ENCODE measurements around the gene ILKAP.

ILKAP gene

GRCh38 chr2:238128061-238128440, 75.4 kb downstream of the ILKAP start:
- H3K4me1 Mint-ChIP-seq: no peaks in the 10 kb centered on the region

GRCh38 chr2:238127165-238128060, 76.1 kb downstream of the ILKAP start:
- H3K27me3 Mint-ChIP-seq: no peaks in the 10 kb centered on the region
- no peak overlapping the region for H3K4me3 Mint-ChIP-seq
- no peaks in the 10 kb centered on the region for H3K36me3 Mint-ChIP-seq (ENCODE audit: insufficient read depth)
- H3K9me3 Mint-ChIP-seq: no peaks in the 10 kb centered on the region
- ATAC-seq (replicated peaks; ENCODE audit: extremely low read depth, poor library complexity, severe bottlenecking) (no peak), DNase-seq (ENCODE audit: low spot score in 2 of 2) (no peak)
- H3K4me1 Mint-ChIP-seq: no peaks in the 10 kb centered on the region
- H3K27ac Mint-ChIP-seq (ENCODE audit: low read depth): no peak overlapping the region

More at GRCh38 chr2:238128061-238128440, 75.4 kb downstream of the ILKAP start:
- no peaks in the 10 kb centered on the region for H3K9me3 Mint-ChIP-seq
- ATAC-seq (replicated peaks; ENCODE audit: extremely low read depth, poor library complexity, severe bottlenecking) (no peak), DNase-seq (ENCODE audit: low spot score in 2 of 2) (no peak)
- H3K27me3 Mint-ChIP-seq: no peaks in the 10 kb centered on the region
- H3K27ac Mint-ChIP-seq (ENCODE audit: low read depth): no peak overlapping the region
- H3K36me3 Mint-ChIP-seq (ENCODE audit: insufficient read depth): no peaks in the 10 kb centered on the region
- no peak overlapping the region for H3K4me3 Mint-ChIP-seq

GRCh38 chr2:238126775-238127164, 76.7 kb downstream of the ILKAP start:
- Mint-ChIP-seq H3K4me3 (no peak overlapping the region), H3K27me3 (no peaks in the 10 kb centered on the region), H3K9me3 (no peaks in the 10 kb centered on the region), H3K27ac (ENCODE audit: low read depth) (no peak overlapping the region), H3K36me3 (ENCODE audit: insufficient read depth) (no peaks in the 10 kb centered on the region), H3K4me1 (no peaks in the 10 kb centered on the region)
- DNase-seq (ENCODE audit: low spot score in 2 of 2) (no peak), ATAC-seq (replicated peaks; ENCODE audit: extremely low read depth, poor library complexity, severe bottlenecking) (no peak)

GRCh38 chr2:238126338-238126737, 77.2 kb downstream of the ILKAP start:
- DNase-seq (ENCODE audit: low spot score in 2 of 2) (no peak), ATAC-seq (replicated peaks; ENCODE audit: extremely low read depth, poor library complexity, severe bottlenecking) (no peak)
- Mint-ChIP-seq H3K9me3 (no peaks in the 10 kb centered on the region), H3K4me3 (no peak overlapping the region), H3K36me3 (ENCODE audit: insufficient read depth) (no peaks in the 10 kb centered on the region), H3K4me1 (no peaks in the 10 kb centered on the region), H3K27me3 (no peaks in the 10 kb centered on the region), H3K27ac (ENCODE audit: low read depth) (no peak overlapping the region)

- ATAC-seq (replicated peaks; ENCODE audit: extremely low read depth, poor library complexity, severe bottlenecking) (no peak), DNase-seq (ENCODE audit: low spot score in 2 of 2) (no peak)
- Mint-ChIP-seq H3K27me3 (no peaks in the 10 kb centered on the region), H3K4me3 (no peak overlapping the region), H3K9me3 (no peaks in the 10 kb centered on the region), H3K4me1 (no peaks in the 10 kb centered on the region), H3K27ac (ENCODE audit: low read depth) (no peak overlapping the region), H3K36me3 (ENCODE audit: insufficient read depth) (no peaks in the 10 kb centered on the region)
These were observed 78.2 kb downstream of the ILKAP start for GRCh38 chr2:238125127-238125885.

GRCh38 chr2:238124488-238125126, 78.9 kb downstream of the ILKAP start:
- Mint-ChIP-seq H3K4me1 (no peaks in the 10 kb centered on the region), H3K4me3 (no peak overlapping the region), H3K9me3 (no peaks in the 10 kb centered on the region), H3K27me3 (peaks cover 4% of the 10 kb centered on the region), H3K27ac (ENCODE audit: low read depth) (no peak overlapping the region), H3K36me3 (ENCODE audit: insufficient read depth) (no peaks in the 10 kb centered on the region)
- ATAC-seq (replicated peaks; ENCODE audit: extremely low read depth, poor library complexity, severe bottlenecking): no peak
- no peak for DNase-seq (ENCODE audit: low spot score in 2 of 2)

GRCh38 chr2:238123991-238124470, 79.5 kb downstream of the ILKAP start:
- Mint-ChIP-seq H3K4me1 (no peaks in the 10 kb centered on the region), H3K27me3 (peaks cover 10% of the 10 kb centered on the region), H3K27ac (ENCODE audit: low read depth) (no peak overlapping the region), H3K4me3 (no peak overlapping the region), H3K9me3 (no peaks in the 10 kb centered on the region), H3K36me3 (ENCODE audit: insufficient read depth) (no peaks in the 10 kb centered on the region)
- ATAC-seq (replicated peaks; ENCODE audit: extremely low read depth, poor library complexity, severe bottlenecking) (no peak), DNase-seq (ENCODE audit: low spot score in 2 of 2) (no peak)

- Mint-ChIP-seq H3K4me1 (no peaks in the 10 kb centered on the region), H3K27me3 (peaks cover 16% of the 10 kb centered on the region), H3K9me3 (no peaks in the 10 kb centered on the region), H3K27ac (ENCODE audit: low read depth) (no peak overlapping the region), H3K36me3 (ENCODE audit: insufficient read depth) (no peaks in the 10 kb centered on the region), H3K4me3 (no peak overlapping the region)
- ATAC-seq (replicated peaks; ENCODE audit: extremely low read depth, poor library complexity, severe bottlenecking) (no peak), DNase-seq (ENCODE audit: low spot score in 2 of 2) (no peak)
These were observed 80.1 kb downstream of the ILKAP start for GRCh38 chr2:238123218-238123971.

- no peaks in the 10 kb centered on the region for H3K4me1 Mint-ChIP-seq
- H3K27me3 Mint-ChIP-seq: peaks cover 17% of the 10 kb centered on the region
- DNase-seq (ENCODE audit: low spot score in 2 of 2) (no peak), ATAC-seq (replicated peaks; ENCODE audit: extremely low read depth, poor library complexity, severe bottlenecking) (no peak)
- no peaks in the 10 kb centered on the region for H3K36me3 Mint-ChIP-seq (ENCODE audit: insufficient read depth)
- no peak overlapping the region for H3K4me3 Mint-ChIP-seq
- no peaks in the 10 kb centered on the region for H3K9me3 Mint-ChIP-seq
- no peak overlapping the region for H3K27ac Mint-ChIP-seq (ENCODE audit: low read depth)
These were observed 80.9 kb downstream of the ILKAP start for GRCh38 chr2:238122287-238123217.

- H3K27ac Mint-ChIP-seq (ENCODE audit: low read depth): no peak overlapping the region
- no peaks in the 10 kb centered on the region for H3K4me1 Mint-ChIP-seq
- no peak for ATAC-seq (replicated peaks; ENCODE audit: extremely low read depth, poor library complexity, severe bottlenecking)
- DNase-seq (ENCODE audit: low spot score in 2 of 2): no peak
- H3K4me3 Mint-ChIP-seq: no peak overlapping the region
- no peaks in the 10 kb centered on the region for H3K36me3 Mint-ChIP-seq (ENCODE audit: insufficient read depth)
- peaks cover 17% of the 10 kb centered on the region for H3K27me3 Mint-ChIP-seq
- no peaks in the 10 kb centered on the region for H3K9me3 Mint-ChIP-seq
These were observed 81.8 kb downstream of the ILKAP start for GRCh38 chr2:238121511-238122286.
